Nephron (organoid): Measurements from ENCODE around the gene BBOX1.

Experiments
- H3K27ac Mint-ChIP-seq, 3 experiments: 2 replicates each; pipeline ENCODE4 v1.8.0; 2020; ENCODE audit warnings: mixed read lengths in 3 of 3, mild to moderate bottlenecking in 2 of 3, moderate library complexity in 1 of 3
- H3K27me3 Mint-ChIP-seq: 2 replicates; pipeline ENCODE4 v1.8.0; 2021; ENCODE audit warnings: low read depth, mild to moderate bottlenecking, moderate library complexity, mixed read lengths
- H3K36me3 Mint-ChIP-seq: 2 replicates; pipeline ENCODE4 v1.8.0; 2020; ENCODE audit warnings: low read depth, mixed read lengths
- H3K4me1 Mint-ChIP-seq: 2 replicates; pipeline ENCODE4 v1.8.0; 2020; ENCODE audit warnings: mixed read lengths
- H3K4me3 Mint-ChIP-seq, 3 experiments: 2 replicates each; pipeline ENCODE4 v1.8.0; 2020; ENCODE audit warnings: mild to moderate bottlenecking in 3 of 3, mixed read lengths in 3 of 3, moderate library complexity in 2 of 3
- H3K9me3 Mint-ChIP-seq: 2 replicates; pipeline ENCODE4 v1.8.0; 2020; ENCODE audit warnings: mixed read lengths
- TF ChIP-seq, protein P1 (sequence below), 3 experiments: fragments of 200-600 bp; sonication (generic); IDR thresholded peaks; one replicate each; pipeline ENCODE4 v1.5.0; 2021; ENCODE audit warnings: antibody characterized with exemption in 3 of 3; ENCODE audit not compliant: unreplicated experiment in 3 of 3

Gene BBOX1

DNA sequence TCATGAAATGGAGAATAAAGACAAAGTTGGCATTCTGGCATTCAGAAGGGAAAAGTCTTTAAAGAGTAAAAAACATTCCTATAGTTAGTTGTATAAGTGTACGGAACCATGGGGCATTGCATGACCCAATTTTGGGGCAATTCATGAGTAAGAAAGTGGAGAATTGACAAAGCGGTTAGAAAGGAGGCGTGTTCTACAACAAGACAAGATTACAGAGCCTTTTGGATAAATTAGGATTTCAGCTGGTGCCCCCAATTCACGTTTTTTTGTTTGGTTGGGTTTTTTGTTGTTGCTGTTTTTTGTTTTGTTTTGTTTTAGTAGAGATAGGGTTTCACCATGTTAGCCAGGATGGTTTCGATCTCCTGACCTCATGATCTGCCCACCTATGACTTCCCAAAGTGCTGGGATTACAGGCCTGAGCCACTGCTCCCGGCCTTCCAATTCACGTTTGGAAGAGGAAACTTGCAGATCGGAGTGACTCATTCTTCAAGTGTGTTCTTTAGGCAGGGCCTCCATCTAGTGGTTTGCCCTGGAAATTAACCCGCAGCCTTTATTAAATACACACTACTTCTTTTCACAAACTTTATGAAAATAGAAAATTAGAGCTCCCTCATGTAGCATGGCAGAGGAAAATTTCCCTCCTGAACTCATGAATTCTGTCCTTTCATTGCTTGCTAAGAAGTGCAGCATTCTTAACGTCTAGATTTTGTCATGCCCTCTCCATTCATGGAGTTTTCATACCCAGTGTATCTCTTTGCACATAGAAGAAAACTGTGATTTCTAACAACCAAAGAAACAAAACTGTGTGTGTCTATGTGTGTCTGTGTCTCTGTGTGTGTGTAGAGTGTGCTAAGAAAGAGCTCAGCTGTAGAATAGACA, 118.1 kb downstream of the BBOX1 start:
- H3K27me3 Mint-ChIP-seq = no peaks in the 10 kb centered on the region
- no peak overlapping the region for H3K4me3 Mint-ChIP-seq
- peak overlapping the region in 2 of 3 experiments; percentile 2 to 49 for H3K27ac Mint-ChIP-seq
- peaks cover 7% of the 10 kb centered on the region for H3K36me3 Mint-ChIP-seq
- peaks cover 5% of the 10 kb centered on the region for H3K4me1 Mint-ChIP-seq
- peaks cover 15% of the 10 kb centered on the region for H3K9me3 Mint-ChIP-seq
- TF ChIP-seq, protein P1, sequence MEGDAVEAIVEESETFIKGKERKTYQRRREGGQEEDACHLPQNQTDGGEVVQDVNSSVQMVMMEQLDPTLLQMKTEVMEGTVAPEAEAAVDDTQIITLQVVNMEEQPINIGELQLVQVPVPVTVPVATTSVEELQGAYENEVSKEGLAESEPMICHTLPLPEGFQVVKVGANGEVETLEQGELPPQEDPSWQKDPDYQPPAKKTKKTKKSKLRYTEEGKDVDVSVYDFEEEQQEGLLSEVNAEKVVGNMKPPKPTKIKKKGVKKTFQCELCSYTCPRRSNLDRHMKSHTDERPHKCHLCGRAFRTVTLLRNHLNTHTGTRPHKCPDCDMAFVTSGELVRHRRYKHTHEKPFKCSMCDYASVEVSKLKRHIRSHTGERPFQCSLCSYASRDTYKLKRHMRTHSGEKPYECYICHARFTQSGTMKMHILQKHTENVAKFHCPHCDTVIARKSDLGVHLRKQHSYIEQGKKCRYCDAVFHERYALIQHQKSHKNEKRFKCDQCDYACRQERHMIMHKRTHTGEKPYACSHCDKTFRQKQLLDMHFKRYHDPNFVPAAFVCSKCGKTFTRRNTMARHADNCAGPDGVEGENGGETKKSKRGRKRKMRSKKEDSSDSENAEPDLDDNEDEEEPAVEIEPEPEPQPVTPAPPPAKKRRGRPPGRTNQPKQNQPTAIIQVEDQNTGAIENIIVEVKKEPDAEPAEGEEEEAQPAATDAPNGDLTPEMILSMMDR (IDR thresholded peaks at IDR 0.05; ENCODE audit: unreplicated experiment in 3 of 3) = peak; percentile 81 to 86 (median 81)

DNA sequence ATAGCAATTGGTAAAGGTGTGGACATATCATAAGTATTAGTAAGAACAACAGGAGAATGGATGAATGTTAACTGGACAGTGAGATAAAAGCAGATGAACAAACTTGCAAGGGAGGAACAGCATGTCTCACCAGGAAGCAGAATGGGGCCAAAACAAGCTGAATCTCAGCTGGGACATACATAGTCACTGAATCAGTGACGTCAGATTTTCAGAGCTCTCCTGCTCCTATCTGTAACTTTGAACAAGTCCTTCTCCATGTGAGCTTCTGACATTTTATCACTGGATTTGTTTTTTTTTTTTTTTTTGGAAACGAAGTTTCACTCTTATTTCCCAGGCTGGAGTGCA, 118.7 kb downstream of the BBOX1 start:
- no peaks in the 10 kb centered on the region for H3K27me3 Mint-ChIP-seq
- TF ChIP-seq, protein P1 (IDR thresholded peaks at IDR 0.05; ENCODE audit: unreplicated experiment in 3 of 3) = no peak
- H3K36me3 Mint-ChIP-seq = peaks cover 7% of the 10 kb centered on the region
- no peak overlapping the region for H3K4me3 Mint-ChIP-seq
- peaks cover 5% of the 10 kb centered on the region for H3K4me1 Mint-ChIP-seq
- H3K27ac Mint-ChIP-seq = peak overlapping the region in 2 of 3 experiments; percentile 2 to 49
- H3K9me3 Mint-ChIP-seq = peaks cover 15% of the 10 kb centered on the region

DNA sequence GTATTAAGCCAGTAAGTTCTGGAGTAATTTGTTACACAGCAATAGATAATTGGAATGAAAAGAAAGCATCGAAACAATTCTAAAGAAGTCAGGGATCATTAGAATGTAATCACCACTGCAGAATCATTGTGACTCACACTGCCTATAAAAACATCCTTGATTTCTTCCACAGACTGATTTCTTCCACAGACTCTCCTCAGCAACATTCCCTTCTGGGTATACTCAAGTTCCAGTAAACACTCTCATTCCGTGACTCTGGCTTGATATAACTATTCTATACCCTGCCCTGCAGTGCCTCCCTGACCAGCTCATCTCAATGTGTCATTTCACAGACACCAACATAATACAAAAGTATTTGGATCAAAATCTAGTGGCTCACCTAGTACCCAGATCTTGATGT, 120.5 kb downstream of the BBOX1 start:
- H3K9me3 Mint-ChIP-seq = peaks cover 12% of the 10 kb centered on the region
- H3K27me3 Mint-ChIP-seq = no peaks in the 10 kb centered on the region
- H3K4me3 Mint-ChIP-seq = no peak overlapping the region
- peaks cover 7% of the 10 kb centered on the region for H3K36me3 Mint-ChIP-seq
- H3K27ac Mint-ChIP-seq = no peak overlapping the region
- TF ChIP-seq, protein P1 (IDR thresholded peaks at IDR 0.05; ENCODE audit: unreplicated experiment in 3 of 3) = no peak
- peaks cover 5% of the 10 kb centered on the region for H3K4me1 Mint-ChIP-seq

DNA sequence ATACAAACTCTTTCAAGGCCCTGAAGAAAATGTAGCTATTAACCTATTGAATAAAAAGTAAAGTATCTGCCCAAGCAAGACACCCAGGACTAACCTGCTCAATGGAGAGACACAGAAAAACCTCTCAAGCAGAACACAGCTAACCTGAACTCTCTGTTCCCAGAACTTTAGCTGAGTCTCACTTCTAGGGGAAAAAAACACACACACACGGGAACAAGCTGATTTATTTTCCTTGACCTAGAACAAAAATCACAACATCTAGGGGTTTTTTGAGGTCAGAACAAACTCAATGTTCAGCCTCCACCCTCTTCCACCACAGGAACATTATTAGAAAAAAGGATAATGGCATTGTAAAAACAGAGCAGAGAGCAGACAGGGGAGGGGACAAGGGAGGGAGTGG, 121.6 kb downstream of the BBOX1 start:
- H3K4me3 Mint-ChIP-seq = no peak overlapping the region
- H3K4me1 Mint-ChIP-seq = peaks cover 5% of the 10 kb centered on the region
- H3K9me3 Mint-ChIP-seq = peaks cover 5% of the 10 kb centered on the region
- TF ChIP-seq, protein P1 (IDR thresholded peaks at IDR 0.05; ENCODE audit: unreplicated experiment in 3 of 3) = no peak
- H3K27ac Mint-ChIP-seq = peak overlapping the region in 1 of 3 experiments; percentile 69
- H3K36me3 Mint-ChIP-seq = peaks cover 3% of the 10 kb centered on the region
- no peaks in the 10 kb centered on the region for H3K27me3 Mint-ChIP-seq

DNA sequence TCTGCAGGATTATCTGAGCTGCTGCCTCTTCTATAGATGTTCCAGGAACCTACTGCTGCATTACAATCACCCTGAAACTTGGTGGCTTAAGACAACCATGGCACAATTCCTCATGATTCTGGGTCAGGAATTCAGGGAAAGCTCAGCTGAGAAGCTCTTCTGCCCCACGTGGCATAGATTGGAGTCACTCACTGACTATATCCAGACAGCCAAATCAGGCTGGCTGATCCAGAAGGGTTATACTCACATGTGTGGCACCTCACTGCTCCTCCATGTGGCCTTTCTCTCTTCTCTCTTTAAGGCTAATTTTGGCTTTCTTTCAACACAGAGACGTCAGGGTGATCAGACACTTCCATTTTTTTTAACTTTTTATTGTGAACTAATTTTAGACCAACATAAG, 125.5 kb downstream of the BBOX1 start:
- Mint-ChIP-seq H3K4me3 (no peak overlapping the region), H3K27me3 (no peaks in the 10 kb centered on the region), H3K36me3 (no peaks in the 10 kb centered on the region), H3K9me3 (no peaks in the 10 kb centered on the region), H3K4me1 (no peaks in the 10 kb centered on the region), H3K27ac (no peak overlapping the region)
- TF ChIP-seq, protein P1 (IDR thresholded peaks at IDR 0.05; ENCODE audit: unreplicated experiment in 3 of 3) = no peak
